NCI-H345 (cell line): ENCODE measurements around the gene KL.

Experiments used
- DNase-seq: peaks from one replicate; lab custom pipeline; 2025; lab: John Stamatoyannopoulos, UW

Gene KL

DNA sequence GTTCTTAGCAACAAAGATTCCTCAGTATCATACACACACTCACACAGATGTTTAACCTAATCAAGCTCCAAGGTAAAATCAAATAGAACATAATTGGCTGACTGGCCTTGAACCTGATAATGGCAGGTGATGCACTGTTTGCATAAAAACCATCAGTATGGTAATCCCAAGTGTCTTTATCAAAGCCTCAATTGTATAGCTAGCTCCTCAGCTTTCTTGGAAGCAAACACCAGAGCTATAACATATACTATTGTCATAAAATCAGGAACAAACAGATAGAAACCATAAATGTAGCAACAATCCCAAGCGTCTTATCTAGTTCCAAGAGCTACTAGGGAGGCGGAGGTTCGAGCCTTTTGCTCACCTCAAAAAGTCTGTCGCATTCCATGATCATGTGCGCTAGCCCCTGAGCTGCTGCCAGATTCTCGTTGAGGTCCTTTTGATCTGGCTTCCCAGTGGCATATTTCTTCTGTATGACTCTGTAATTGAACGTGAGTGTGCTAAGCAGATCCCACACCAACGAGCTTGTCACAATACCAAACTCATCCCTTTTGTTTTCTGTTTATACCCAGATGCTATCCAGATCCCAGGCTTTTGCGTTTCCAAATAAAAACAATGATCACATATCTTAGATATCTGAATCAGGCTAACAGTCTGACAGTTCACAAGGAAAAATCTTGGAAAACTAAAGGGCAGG is 95.3 kb downstream of the KL start:
- DNase-seq: no peak

DNA sequence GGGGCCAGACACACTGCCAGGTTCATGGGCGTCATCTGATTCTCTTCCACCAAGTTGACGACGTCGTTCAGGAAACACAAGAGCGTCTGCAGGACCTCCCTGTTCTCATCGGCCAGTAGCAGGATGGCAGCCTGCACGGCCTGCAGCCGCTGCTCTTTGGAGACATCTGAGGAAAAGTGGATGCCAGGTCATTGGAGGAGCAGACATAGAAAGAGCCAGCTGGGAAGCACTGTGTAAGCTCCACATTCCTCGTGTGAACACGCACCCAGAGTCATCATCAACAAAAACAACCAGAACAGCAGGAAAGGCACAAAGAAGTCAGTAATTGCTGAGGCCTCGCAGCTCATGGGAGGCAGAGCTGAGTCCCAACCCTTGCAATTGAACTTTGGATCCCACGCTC is 96.5 kb downstream of the KL start:
- DNase-seq: no peak

DNA sequence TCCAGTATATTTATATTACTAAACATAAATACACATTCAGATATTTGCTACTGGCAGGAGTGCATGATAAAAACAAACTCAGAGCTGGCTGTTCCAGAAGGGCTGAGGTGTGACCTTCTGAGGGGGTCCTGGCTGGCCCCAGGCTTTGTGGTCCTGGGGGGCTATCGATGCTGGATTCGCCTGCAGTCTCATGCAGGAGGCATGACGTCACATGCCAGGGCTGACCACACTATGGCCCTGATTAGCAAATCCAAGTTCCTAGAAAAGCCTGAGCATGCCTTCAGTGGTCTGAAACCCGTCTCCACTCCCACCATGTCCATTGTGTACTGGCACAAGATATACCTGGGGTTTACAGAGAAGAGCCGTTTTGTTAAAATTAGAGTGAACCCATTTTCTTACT is 97.9 kb downstream of the KL start:
- DNase-seq: no peak

DNA sequence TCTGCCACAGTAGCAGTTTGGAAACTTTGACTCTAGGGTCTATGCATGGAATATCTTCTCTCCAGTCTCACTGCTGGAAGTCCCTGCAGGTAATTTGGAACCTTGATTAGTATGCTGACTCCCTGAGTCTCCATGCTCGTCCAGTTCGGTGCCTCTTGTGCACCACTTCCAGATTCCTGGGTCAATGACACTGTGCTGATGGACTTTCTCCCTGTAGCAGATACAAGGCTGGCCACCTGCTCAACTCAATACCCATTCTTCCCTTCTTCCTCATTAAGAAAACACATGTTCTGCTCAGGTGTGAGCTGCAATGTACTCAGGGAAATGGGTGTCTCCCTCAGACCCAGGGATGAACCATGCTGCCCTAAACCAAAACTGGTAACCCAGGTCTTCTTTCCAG is 99.1 kb downstream of the KL start:
- no peak for DNase-seq
